GM19043 (cell line): Measurements from ENCODE around the gene OSBPL5.
"Not testable (repeated sequence)": the region's sequence is repeated elsewhere in the genome, so short reads cannot be mapped to it uniquely, and the experiment has no call there.

Experiments used
- ATAC-seq: cut with Tn5 transposase; IDR thresholded peaks from one replicate; pipeline ENCODE4 v1.9.1; 2021; ENCODE audit warnings: low read depth; ENCODE audit not compliant: unreplicated experiment

Gene OSBPL5

DNA sequence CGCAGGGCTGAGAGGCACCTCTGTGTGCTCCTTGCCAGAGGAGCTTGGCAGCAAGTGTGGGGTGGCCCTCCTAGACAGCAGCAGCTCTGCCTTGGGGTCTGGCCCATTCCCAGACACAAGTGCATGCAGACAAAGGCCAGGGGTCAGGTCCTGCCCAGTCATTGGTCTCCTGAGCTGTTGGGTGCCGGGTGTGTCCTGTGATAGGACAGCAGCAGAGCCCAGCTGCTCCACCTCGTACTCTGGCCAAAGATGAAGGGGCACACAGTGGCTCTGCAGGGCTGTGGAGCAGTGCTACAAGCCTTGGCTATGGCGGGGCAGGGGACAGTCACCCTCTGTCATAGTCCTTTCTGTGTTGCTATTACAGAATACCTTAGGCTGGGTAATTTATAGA lies 17.3 kb upstream of the OSBPL5 start:
- no peak for ATAC-seq

GRCh38 chr11:3181725-3182461 lies 16.8 kb upstream of the OSBPL5 start:
- ATAC-seq: no peak

DNA sequence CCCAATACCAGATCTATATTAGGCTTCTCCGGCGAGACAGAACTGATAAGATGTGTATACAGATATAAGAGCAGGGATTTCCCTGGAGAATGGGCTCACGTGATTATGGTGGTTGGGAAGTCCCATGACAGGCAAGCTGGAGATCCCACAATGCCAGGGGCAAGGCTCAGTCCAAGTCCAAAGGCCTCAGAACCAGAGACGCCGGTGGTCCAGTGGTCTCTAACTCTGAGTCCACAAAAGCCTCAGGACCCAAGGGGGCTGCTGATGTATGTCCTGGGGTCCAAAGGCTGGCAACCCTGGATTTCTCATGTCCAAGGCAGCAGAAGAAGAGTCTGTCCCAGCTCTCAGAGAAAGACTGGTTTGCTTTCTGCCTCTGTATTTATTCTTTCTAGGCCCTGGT lies 15.8 kb upstream of the OSBPL5 start:
- ATAC-seq: no peak

GRCh38 chr11:3178349-3178748 lies 13.2 kb upstream of the OSBPL5 start:
- ATAC-seq: no peak

DNA sequence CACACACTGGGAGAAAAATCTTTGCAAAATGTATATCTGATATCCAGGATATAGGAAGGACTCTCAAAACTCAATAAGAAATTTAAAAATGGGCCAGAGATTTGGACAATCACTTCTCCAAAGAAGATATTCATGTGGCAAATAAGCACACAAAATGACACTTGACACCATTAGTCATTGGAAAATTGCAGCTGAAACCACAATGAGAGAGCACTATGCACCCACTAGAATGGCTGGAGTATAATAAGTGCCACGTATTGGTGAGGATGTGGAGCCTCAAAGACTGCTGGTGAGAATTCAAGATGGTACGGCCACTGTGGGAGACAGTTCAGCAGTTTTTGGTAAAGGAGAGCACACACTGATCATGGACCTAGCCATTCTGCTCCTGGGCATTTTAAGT lies 12.8 kb upstream of the OSBPL5 start:
- ATAC-seq: no peak

DNA sequence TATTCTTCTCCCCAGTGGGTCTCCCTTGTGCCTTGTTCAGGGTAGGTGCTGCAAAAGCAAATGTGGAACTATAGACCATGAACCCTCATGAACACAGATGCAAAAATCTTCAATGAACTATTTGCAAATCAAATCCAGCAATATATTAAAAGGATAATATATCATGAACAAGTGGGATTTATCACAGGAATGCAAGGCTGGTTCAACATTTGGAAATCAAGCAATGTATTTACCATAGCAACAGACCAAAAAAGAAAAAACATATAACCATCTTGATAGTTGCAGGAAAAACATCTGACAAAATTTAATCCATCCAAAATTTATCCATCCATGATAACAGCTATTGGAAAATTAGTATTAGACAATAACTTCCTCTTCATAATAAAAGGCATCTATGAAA lies 11.4 kb upstream of the OSBPL5 start:
- no peak for ATAC-seq

- ATAC-seq: no peak
Measured at GRCh38 chr11:3175194-3175593, 10.1 kb upstream of the OSBPL5 start.

GRCh38 chr11:3174387-3174786 lies 9.3 kb upstream of the OSBPL5 start:
- ATAC-seq: no peak

DNA sequence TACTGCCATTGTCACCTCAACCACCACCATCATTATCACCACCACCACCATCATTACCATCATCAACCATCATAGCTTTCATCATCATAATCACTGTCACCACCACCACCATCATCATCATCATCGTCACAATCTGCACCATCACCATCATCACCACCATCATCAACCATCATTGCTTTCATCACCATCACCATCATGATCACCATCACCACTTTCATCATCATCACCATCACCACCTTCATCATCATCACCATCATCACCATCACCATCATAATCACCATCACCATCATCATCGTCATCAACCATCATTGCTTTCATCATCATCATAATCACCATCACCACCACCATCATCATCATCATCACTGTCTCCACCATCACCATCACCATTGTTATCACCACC lies 8.7 kb upstream of the OSBPL5 start:
- no peak for ATAC-seq

- no peak for ATAC-seq
Measured at GRCh38 chr11:3171931-3172560, 6.9 kb upstream of the OSBPL5 start.

- no peak for ATAC-seq
Measured at GRCh38 chr11:3170756-3171650, 5.9 kb upstream of the OSBPL5 start.

- no peak for ATAC-seq
Measured at GRCh38 chr11:3170044-3170755, 5.1 kb upstream of the OSBPL5 start.

DNA sequence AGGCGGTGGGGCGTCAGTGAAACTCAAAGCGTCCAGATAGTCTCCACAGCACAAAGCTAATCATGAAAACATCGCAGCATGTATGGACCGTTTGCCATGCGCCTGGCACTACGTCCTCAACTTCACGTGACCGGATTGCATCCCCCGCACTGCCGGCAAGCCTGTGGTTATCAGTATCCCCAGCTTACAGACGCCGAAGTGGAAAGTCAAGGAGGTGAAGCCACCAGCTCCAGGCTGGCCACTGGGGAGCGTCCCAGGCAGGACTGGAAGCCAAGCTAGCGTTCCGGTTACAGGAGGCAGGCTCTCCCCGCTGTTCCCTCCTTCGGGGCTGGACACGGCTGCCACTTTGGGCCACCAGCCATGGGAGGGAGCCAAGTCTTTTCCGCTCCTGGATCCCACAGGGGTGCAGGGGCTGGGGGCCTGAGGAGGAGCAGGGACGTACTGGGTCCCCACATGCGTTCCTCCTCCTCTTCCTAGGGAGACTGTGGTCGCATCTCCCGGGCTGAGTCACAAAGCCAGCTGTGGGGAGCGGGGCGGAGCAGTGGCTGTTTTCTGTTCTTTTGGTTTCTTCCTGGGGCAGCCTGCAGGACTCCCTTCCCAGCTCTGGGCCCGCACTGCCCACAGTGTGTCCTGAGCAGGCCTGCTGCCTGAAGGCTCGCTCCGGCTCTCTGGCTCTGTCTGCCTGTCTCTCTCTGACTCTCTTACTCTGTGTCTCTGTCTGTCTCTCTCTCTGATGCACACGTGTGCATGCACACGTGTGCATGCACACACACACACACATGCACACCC lies 4.3 kb upstream of the OSBPL5 start:
- ATAC-seq: no peak

- ATAC-seq: not testable (repeated sequence)
Measured at GRCh38 chr11:3168742-3169254, 3.7 kb upstream of the OSBPL5 start.

DNA sequence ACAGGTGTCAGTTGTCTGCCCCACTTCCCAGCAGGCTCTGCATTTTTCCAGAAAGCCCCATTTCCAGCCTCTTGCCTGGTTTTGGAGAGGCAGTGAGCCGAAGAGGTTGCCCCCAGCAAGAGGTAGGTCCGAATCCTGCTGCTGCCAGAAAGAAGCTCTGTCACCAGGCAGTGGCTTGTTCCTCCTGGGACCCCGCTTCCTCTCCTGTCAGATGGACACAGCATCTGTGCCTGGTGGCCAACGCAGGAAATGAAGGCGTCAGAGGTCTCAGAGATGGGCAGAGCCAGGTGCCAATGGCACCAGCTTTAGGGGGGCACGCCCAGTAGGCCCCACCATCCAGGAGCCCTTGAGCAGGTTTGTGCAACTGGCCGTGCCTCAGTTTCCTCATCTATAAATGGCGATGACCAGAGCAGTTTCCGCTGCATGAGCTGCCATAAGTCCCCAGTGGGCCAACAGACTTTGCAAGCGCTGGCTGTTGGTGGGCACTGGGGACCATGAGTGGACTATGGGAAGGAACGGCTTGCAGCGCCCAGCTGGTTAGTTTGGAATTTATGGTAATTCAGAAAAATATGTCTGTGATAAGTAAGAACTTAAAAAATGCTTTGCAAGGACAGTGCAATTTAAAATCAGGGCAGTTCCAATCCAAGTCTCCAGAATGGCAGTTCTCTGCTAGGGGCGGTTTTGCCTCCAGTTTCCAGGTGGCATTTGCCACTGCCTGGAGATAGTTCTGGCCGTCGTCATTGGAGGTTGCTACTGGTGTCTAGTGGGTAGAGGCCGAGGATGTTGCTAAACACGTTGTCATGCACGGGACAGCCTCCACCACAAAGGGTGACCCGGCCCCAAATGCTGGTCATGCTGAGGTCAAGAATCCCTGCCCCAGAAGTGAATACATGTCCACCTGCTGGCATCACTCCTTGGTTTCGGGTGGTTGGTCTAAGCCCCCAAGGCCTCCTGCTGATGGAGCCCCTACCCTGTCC lies 2.3 kb upstream of the OSBPL5 start:
- no peak for ATAC-seq

- ATAC-seq: no peak
Measured at GRCh38 chr11:3166268-3167142, 1.4 kb upstream of the OSBPL5 start.

GRCh38 chr11:3165916-3166267 lies 782 bp upstream of the OSBPL5 start:
- ATAC-seq: no peak
